ENCODE measurements around the gene NLE1. TPM values are rescaled to one million over a fixed set of nuclear protein-coding genes. Genes with fewer than 3 reads are reported as not detected.
A peak's percentile ranks its signal among the peaks of the same experiment; 100 is the strongest.
"Not testable (repeated sequence)": the region's sequence is repeated elsewhere in the genome, so short reads cannot be mapped to it uniquely, and the experiment has no call there.

The NLE1 gene
- 78.8 and 97.6 TPM in 2 replicates for total RNA-seq (2014; rRNA removed; shearing (Covaris generic))

DNA sequence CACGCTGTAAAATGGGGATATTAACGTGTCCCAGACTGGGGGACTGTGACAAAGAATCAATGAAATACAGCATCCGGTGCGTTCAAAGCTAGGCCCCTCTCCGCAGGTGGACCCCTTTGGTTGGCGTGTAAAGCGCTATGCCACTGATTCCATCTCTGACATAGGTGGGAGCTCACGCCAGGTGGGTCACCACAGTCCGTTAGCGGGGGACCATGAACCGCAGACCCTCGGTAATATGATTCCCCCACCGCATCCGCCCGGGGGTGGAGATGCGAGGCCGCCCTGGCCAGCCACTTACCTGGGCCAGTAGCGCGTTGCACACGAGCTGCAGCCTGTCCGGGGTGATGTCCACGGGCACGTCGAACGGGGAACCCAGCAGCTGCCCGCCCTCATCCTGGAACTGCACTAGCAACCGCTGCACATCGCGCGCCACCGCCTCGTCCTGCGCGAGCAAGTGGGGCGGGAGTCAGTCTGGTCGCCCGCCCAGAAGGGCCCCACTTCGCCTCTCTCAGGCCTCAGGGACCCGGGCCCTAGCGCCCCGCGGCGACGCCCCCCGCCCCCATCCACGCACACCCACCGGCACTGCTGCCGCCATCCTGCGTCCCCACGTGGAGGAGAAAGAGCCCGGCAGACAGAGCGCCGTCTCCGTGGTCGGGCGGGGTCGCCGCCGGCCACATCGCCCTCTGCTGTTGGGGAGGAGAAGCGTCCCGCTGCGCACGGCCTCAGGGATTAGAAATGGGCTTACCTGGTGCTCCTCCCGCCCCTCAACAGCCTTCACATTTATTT is at the start of gene NLE1:
Gene NLE1, minus strand, starts transcription at position 623 of the 786 bp plus-strand sequence. Its CDS starts 28 bp downstream, at position 595.
- DNase-seq (ENCODE audit: low spot score): peak; percentile 89

DNA sequence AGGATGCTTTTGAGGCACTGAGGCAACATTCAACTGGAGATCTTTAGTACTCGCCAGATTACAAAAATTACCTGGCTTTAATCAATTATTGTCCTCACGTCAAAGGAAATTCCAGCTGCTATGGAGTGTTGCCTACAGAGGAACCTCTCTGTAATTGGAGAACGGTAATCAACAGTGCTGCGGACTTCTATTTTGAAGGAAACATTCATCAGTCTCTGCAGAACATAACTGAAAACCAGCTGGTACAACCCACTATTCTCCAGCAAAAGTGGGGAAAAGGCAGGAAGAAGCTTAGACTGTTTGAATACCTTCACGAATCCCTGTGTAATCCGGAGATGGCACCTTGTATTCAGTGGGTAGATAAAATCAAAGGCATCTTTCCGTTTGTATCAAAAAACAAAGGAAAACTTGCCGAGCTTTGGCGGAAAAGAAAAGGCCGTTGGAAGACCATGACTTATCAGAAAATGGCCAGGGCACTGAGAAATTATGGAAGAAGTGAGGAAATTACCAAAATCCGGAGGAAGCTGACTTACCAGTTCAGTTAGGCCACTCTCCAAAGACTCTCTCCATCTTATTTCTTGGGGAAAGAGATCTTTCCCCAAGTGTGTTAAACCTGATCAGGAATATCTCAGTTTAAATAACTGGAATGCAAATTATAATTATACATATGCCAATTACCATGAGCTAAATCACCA is 49.0 kb upstream of the NLE1 start:
- no peak for DNase-seq (ENCODE audit: low spot score)

GRCh38 chr17:35189291-35189690 is 47.2 kb upstream of the NLE1 start:
- no peak for DNase-seq (ENCODE audit: low spot score)

DNA sequence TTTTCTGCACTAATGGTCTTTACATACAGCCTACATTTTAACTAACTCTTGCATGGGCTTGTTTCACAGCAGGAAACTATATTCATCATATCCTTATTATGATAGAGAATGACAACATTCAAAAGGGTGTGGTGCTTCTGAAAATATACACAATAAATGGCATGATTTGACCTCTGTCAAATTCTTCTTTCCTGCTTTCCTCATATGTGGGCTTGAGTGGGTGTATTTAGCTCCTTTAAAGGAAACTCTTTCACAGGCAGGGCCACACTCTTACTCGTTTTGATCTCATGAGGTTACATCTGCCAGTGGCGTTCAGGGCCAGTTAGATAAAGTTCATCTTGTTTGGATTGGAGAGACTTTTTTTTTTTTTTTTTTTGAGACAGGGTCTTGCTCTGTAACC is 46.0 kb upstream of the NLE1 start:
- no peak for DNase-seq (ENCODE audit: low spot score)

DNA sequence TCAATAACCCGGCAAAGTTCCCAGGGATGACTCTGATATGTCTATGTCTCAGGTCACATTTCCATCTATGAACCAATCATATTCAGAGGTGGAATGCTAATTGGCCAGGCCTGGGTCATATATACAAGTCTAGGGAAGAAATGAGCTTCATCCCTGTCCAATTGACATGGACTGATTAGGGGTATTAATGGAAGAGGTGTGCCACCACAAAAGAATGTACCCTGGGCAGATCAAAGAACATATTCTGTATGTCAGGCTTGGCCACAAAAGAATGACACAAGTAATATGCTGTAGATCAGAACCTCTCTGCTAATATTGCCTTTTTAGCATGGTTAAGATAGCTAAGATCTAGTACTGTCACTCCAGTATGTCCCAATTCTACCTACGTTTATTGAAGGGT is 45.4 kb upstream of the NLE1 start:
- DNase-seq (ENCODE audit: low spot score): no peak

- no peak for DNase-seq (ENCODE audit: low spot score)
Observed at GRCh38 chr17:35185849-35186248, 43.7 kb upstream of the NLE1 start.

DNA sequence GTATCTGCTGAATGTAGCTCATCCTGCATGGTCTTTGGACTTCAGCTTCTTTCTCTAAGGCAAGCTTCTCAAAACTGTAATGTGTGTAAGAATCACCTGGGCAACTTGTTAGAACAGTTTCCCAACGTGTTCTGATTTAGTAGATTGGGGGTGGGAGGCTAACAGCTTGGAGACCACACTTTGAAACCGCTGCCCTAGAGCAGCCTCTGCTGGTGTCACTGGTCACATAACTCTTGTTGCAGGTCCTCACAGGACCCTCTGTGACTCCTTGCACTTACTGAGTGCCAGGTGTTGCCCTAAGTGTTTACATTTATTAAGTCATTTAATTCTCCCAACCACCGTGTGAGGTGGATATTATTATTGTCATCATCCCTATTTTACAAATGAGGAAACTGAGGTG is 42.2 kb upstream of the NLE1 start:
- DNase-seq (ENCODE audit: low spot score): no peak

DNA sequence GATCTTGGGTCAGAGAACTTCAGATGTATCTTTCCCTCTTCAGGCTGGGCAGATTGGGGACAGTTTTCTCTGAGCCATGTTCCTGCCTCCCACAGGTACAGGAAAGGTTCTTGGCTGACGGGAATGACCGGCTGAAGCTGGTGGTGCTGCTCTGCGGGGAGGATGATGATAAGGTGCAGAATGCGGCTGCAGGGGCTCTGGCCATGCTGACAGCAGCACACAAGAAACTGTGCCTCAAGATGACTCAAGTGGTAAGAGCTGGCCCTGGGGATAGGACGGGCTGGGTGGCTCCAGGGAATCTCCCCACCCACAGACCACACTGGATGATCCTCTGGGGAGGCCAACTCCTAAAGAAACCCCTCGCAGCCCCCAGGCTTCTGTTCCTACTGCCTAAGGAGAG is 41.2 kb upstream of the NLE1 start:
- DNase-seq (ENCODE audit: low spot score): no peak

DNA sequence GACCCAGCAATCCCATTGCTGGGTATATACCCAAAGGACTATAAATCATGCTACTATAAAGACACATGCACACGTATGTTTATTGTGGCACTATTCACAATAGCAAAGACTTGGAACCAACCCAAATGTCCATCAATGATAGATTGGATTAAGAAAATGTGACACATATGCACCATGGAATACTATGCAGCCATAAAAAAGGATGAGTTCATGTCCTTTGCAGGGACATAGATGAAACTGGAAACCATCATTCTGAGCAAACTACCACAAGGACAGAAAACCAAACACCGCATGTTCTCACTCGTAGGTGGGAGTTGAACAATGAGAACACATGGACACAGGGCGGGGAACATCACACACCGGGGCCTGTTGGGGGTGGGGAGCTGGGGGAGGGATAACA is 37.3 kb upstream of the NLE1 start:
- DNase-seq (ENCODE audit: low spot score): not testable (repeated sequence)

DNA sequence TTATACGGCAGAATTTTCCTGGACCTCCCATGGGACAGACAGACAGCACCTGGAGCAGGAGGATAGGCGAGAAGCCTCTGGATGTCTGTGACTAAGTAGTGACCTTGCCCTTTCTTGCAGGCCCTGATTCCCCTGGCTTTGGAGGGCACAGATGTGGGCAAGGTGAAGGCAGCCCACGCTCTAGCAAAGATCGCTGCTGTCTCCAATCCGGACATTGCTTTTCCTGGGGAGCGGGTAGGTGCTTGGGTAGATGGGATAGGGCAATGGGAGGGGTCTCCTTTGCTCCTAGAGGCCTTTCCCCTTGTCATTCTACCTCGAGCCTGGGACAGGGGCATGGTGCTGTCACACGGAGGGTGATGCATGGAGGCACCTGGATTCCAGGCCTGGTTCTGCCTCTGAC is 34.8 kb upstream of the NLE1 start:
- DNase-seq (ENCODE audit: low spot score): no peak

DNA sequence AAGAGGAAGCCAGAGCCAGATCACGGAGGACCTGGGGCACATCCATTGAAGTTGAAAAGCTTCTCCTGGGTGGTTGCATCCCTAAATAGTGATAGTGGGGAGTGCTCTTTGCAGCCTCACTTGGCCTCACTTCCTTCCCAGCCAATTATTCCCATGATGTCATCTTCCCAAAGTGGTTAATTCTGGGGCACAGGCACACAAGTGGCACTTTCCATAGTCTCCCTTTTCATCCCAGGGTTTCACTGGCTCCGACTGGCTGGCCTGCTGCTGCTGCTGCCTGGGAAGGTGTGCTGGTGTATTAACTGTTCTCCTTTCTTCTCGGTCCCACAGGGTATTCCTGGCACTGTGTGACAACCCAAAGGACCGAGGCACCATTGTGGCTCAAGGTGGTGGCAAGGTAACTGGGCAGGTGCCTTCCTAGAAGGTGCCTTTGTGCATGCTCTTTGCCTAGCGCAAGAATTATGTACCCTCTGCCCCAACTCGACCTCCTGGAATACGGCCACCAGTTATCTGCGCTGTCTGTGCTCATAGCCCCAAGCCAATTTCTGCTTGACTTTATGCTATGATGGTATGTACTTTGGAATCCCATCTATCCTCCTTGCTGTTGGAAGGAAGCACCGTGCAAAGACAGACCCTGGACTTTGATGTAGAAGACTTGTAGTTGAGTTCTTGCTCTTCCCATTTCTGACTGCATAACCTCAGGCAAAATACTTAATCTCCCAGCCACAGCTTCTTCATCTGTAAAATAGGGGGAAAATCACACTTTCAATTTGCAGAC is 33.7 kb upstream of the NLE1 start:
- DNase-seq (ENCODE audit: low spot score): no peak

DNA sequence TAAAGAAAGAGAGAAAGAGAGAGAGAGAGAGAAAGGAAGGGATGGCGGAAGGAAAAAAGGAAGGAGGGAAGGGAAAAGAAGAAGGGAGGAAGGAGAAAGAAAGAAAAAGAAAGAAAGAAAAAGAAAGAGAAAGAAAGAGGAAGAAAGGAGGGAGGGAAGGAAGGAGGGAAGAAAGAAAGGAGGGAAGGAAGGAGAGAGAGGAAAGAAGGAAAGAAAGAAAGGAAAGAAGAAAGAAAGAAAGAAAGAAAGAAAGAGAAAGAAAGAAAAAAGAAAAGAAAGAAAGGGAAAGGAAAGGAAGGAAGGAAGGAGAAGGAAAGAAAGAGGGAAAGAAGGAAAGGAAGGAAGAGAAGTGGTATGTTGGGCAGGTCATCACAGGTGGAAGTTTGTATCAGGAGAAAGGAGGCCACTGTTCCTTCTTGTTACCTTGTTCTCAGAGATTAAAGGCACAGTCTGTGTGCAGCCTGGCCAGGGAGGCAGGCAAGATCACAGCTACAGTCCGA is 32.8 kb upstream of the NLE1 start:
- DNase-seq (ENCODE audit: low spot score): no peak

DNA sequence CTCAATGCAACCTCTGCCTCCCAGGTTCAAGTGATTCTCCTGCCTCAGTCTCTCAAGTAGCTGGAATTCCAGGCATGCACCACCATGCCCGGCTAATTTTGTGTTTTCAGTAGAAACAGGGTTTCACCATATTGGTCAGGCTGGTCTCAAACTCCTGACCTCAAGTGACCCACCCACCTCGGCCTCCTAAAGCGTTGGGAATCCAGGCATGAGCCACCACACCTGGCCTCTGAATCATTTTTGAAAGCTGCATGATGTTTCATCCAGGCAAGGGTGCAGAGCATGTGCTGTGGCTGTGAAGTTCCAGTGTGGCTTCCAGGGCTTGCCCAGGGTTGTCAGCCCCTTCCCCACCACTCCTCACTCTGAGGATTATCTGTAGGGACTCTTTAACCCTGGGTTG is 30.2 kb upstream of the NLE1 start:
- not testable (repeated sequence) for DNase-seq (ENCODE audit: low spot score)

GRCh38 chr17:35171834-35172233 is 29.7 kb upstream of the NLE1 start:
- no peak for DNase-seq (ENCODE audit: low spot score)

DNA sequence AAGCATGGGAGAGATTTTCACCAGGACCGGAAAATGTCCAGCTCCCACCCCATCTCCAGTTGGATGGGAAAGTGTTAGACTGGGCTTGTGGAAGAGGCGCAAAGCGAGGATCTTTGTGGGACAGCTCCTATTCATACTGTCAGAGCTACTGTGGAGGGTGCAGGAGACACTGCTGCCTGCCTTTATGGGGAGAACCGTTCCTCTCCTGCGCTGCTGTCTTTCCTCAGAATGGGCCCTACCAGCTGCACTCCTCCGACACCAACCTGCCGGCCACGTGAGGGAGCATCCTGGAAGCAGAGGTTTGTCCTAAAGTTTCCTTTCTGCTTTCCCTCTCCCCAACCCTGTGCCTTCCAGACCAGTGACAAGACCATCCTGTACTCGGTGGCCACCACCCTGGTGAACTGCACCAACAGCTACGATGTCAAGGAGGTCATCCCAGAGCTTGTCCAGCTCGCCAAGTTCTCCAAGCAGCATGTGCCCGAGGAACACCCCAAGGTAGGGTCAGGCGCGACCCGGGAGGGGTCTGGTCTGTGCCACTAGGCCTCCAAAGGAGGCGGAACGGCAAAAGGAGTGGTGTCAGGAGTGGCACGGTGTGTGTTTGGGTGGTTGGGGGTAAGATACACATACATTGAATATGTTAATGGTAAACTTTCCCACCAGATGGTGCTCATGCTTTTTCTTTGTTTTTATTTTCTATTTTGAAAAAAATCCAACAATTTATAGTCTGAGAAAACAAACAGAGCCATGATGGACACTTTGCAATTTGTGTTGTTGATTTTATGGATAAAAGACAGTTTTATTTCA is 29.1 kb upstream of the NLE1 start:
- DNase-seq (ENCODE audit: low spot score): peak; percentile 76

GRCh38 chr17:35169835-35170363 is 27.8 kb upstream of the NLE1 start:
- DNase-seq (ENCODE audit: low spot score): no peak

- no peak for DNase-seq (ENCODE audit: low spot score)
Observed at GRCh38 chr17:35167666-35168065, 25.6 kb upstream of the NLE1 start.

- DNase-seq (ENCODE audit: low spot score): no peak
Observed at GRCh38 chr17:35167046-35167445, 24.9 kb upstream of the NLE1 start.

- no peak for DNase-seq (ENCODE audit: low spot score)
Observed at GRCh38 chr17:35166526-35166925, 24.4 kb upstream of the NLE1 start.

DNA sequence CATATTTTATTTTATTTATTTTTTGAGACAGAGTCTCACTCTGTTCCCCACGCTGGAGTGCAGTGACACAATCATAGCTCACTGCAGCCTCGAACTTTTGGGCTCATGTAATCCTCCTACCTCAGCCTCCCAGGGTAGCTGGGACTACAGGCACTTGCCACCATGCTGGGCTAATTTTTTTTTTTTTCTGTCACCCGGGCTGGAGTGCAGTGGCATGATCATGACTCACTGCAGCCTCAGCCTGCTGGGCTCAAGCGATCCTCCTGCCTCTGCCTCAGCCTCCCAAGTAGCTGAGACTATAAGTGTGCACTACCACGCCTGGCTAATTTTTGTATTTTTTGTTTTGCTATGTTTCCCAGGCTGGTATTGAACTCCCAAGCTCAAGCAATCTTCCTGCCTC is 22.6 kb upstream of the NLE1 start:
- no peak for DNase-seq (ENCODE audit: low spot score)

- DNase-seq (ENCODE audit: low spot score): no peak
Observed at GRCh38 chr17:35163886-35164285, 21.8 kb upstream of the NLE1 start.
